ENCODE measurements around the gene DUSP15.
"Not testable (repeated sequence)": the region's sequence is repeated elsewhere in the genome, so short reads cannot be mapped to it uniquely, and the experiment has no call there.

Gene DUSP15

GRCh38 chr20:31820228-31820627, 50.1 kb downstream of the DUSP15 start:
- DNase-seq = no peak

- DNase-seq = no peak
Observed at GRCh38 chr20:31819083-31819784, 51.1 kb downstream of the DUSP15 start, which contains the start of gene MYLK2. TSS of gene MYLK2 (plus strand) at chr20:31819356. CDS start at chr20:31819581, 225 bp downstream.

GRCh38 chr20:31818376-31818908, 51.9 kb downstream of the DUSP15 start:
- DNase-seq = no peak

GRCh38 chr20:31817461-31817860, 52.9 kb downstream of the DUSP15 start:
- DNase-seq = no peak

- DNase-seq = no peak
Observed at GRCh38 chr20:31816221-31816620, 54.1 kb downstream of the DUSP15 start.

- DNase-seq = no peak
Observed at GRCh38 chr20:31815408-31816188, 54.7 kb downstream of the DUSP15 start.

GRCh38 chr20:31814142-31814541, 56.2 kb downstream of the DUSP15 start:
- DNase-seq = not testable (repeated sequence)

GRCh38 chr20:31813611-31814010, 56.7 kb downstream of the DUSP15 start:
- DNase-seq = no peak

GRCh38 chr20:31811796-31812728, 58.3 kb downstream of the DUSP15 start:
- no peak for DNase-seq

- no peak for DNase-seq
Observed at GRCh38 chr20:31811198-31811597, 59.1 kb downstream of the DUSP15 start.
